Subcutaneous abdominal adipose tissue (tissue), 5 donors: ENCODE data around the gene ANTXR1.

Experiments
- H3K27ac ChIP-seq: one replicate; pipeline ENCODE4 v1.7.0; 2013; ENCODE audit warnings: low read depth, mild to moderate bottlenecking, inconsistent platforms, low read length, moderate library complexity
- H3K27me3 ChIP-seq, 5 donors: one replicate each; pipeline ENCODE4 v1.7.0; 2013; ENCODE audit warnings: low read length in 5 of 5, inconsistent platforms in 1 of 5; ENCODE audit not compliant: control insufficient read depth in 5 of 5, insufficient read depth in 4 of 5
- H3K36me3 ChIP-seq, 5 donors: one replicate each; pipeline ENCODE4 v1.7.0; 2013; ENCODE audit warnings: low read length in 5 of 5; ENCODE audit not compliant: control insufficient read depth in 5 of 5, insufficient read depth in 5 of 5
- H3K4me1 ChIP-seq, 5 donors: one replicate each; pipeline ENCODE4 v1.7.0; 2013; ENCODE audit warnings: low read length in 5 of 5, mild to moderate bottlenecking in 3 of 5, moderate library complexity in 1 of 5; ENCODE audit not compliant: control insufficient read depth in 5 of 5, insufficient read depth in 5 of 5
- H3K4me3 ChIP-seq, 5 donors: one replicate each; pipeline ENCODE4 v1.7.0; 2013; ENCODE audit warnings: low read length in 5 of 5, low read depth in 1 of 5
- H3K9ac ChIP-seq, 5 donors: one replicate each; pipeline ENCODE4 v1.7.0; 2013; ENCODE audit warnings: low read length in 5 of 5, mild to moderate bottlenecking in 4 of 5, moderate library complexity in 3 of 5
- H3K9me3 ChIP-seq, 5 donors: one replicate each; pipeline ENCODE4 v1.7.0; 2013; ENCODE audit warnings: low read length in 5 of 5; ENCODE audit not compliant: control insufficient read depth in 5 of 5
- donor health status: healthy.
- donor health status: healthy.
- donor health status: healthy.
- donor health status: healthy.
- donor health status: healthy.

Gene ANTXR1

GRCh38 chr2:69217333-69218080 is 204.5 kb downstream of the ANTXR1 start:
- Histone ChIP-seq H3K27me3 (no peaks in the 10 kb centered on the region), H3K9ac (no peak overlapping the region), H3K27ac (no peak overlapping the region), H3K36me3 (no peaks in the 10 kb centered on the region), H3K4me1 (peaks cover 0 to 21% (median 14%) of the 10 kb centered on the region in 5 donors), H3K4me3 (no peak overlapping the region), H3K9me3 (no peaks in the 10 kb centered on the region)

DNA sequence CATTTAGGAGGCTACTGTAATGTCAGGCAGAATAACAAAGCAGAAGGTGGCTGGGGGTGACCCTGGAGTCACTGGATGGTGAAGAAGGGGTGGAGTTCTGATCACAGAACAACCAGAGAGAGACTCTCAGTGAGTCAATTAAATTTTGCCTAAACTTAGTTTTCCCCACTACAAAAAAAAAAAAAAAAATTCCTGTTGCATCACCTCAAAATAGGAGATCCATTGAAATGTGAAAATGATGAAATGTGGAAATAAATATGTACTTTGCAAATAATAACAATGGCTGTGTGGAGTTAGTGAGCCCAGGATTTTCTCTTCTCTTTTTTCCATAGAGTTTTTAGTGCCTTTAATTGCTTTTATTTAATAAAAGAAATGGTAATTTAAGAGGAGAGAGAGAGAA is 208.5 kb downstream of the ANTXR1 start:
- no peak overlapping the region for H3K27ac ChIP-seq
- peaks cover 0 to 22% (median 7%) of the 10 kb centered on the region in 5 donors for H3K4me1 ChIP-seq
- no peak overlapping the region for H3K9ac ChIP-seq

DNA sequence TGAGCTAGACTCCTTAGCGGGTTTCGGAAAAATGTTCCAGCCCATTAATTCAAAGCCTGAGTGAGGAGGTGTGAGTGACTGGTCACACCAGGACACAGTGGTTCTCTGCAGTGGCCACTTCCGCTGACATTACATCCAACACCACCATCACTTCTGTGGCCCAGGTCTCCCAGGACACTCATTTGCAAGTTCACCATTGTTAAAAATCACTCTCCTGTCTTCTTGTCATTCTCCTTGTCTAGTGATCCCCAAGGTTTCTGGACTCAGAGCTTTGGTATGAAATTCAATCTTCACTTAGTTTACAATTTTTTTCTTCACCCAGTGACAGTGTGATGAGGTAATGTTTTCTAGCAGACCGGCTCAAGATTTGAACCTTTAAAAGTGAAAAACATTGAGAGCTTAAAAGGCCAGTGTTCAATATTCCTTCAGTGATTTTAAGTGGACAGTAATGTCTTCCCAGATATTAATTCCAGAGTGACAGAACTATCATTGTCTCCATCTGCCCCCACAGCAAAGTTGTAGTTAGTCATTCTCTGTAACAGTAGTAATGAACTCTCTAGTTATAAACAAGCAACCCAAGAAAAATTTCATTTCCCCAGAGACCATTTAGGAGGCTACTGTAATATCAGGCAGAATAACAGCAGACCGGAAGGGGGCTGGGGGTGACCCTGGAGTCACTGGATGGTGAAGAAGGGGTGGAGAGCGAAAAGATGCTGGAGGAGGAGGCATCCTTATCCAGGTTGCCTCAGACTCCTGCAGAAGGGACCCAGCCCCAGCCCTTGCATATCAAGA is 209.2 kb downstream of the ANTXR1 start:
- Histone ChIP-seq H3K27me3 (no peaks in the 10 kb centered on the region), H3K4me1 (peaks cover 0 to 22% (median 7%) of the 10 kb centered on the region in 5 donors), H3K36me3 (no peaks in the 10 kb centered on the region), H3K4me3 (no peak overlapping the region), H3K27ac (no peak overlapping the region), H3K9ac (no peak overlapping the region), H3K9me3 (no peaks in the 10 kb centered on the region)

More for the DNA sequence above, 208.5 kb downstream of the ANTXR1 start:
- Histone ChIP-seq H3K27me3 (no peaks in the 10 kb centered on the region), H3K4me3 (no peak overlapping the region), H3K9me3 (no peaks in the 10 kb centered on the region), H3K36me3 (no peaks in the 10 kb centered on the region)

- H3K27ac ChIP-seq, result no peak overlapping the region
- H3K4me3 ChIP-seq, result no peak overlapping the region
- no peaks in the 10 kb centered on the region for H3K36me3 ChIP-seq
- no peaks in the 10 kb centered on the region for H3K27me3 ChIP-seq
- H3K9ac ChIP-seq, result no peak overlapping the region
- H3K4me1 ChIP-seq, result peaks cover 0 to 22% (median 7%) of the 10 kb centered on the region in 5 donors
- H3K9me3 ChIP-seq, result no peaks in the 10 kb centered on the region
Observed at GRCh38 chr2:69222953-69223658, 210.1 kb downstream of the ANTXR1 start.

DNA sequence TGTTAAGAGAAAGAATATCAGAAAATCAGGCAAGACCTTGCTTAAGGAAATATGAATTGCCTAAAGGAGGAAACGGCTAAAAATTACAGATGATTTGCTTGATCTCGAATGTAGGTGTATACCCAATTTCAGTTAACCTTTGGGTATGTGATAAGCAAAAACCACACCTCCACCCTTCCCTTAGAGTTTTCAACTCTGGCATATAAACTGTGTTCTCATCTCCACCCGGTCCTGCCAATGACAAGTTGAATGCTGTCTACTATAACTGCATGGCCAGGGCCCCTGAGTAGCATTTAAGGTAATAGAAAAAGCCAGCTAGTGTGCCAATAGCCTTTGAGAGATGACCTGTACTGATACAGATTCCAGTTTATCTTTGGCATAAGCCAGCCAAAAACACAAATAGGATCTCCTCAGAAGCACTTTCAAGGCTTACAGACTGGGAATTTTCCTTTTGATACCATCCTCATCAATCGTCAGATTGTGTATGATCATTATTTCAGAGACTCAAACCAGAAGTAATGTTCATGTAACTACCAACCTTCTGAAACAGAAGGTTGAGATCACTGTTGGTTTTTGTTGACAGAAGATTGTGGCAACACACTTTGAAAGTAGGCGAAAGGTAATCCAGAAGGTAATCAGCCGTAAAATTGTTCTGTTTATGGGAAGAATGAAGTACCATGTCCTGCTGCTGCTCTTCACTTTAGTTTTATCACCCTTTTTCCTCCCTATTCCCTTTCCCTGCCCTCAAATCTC is 211.0 kb downstream of the ANTXR1 start:
- Histone ChIP-seq H3K27ac (no peak overlapping the region), H3K4me1 (peaks cover 0 to 22% (median 7%) of the 10 kb centered on the region in 5 donors), H3K27me3 (no peaks in the 10 kb centered on the region), H3K4me3 (no peak overlapping the region), H3K36me3 (no peaks in the 10 kb centered on the region), H3K9me3 (no peaks in the 10 kb centered on the region), H3K9ac (no peak overlapping the region)

- Histone ChIP-seq H3K27me3 (no peaks in the 10 kb centered on the region), H3K9me3 (no peaks in the 10 kb centered on the region), H3K4me3 (no peak overlapping the region), H3K4me1 (peaks cover 0 to 22% (median 7%) of the 10 kb centered on the region in 5 donors), H3K36me3 (no peaks in the 10 kb centered on the region), H3K9ac (no peak overlapping the region), H3K27ac (no peak overlapping the region)
Observed at GRCh38 chr2:69224512-69224837, 211.5 kb downstream of the ANTXR1 start.

- Histone ChIP-seq H3K36me3 (no peaks in the 10 kb centered on the region), H3K9ac (no peak overlapping the region), H3K4me1 (peaks cover 0 to 22% (median 7%) of the 10 kb centered on the region in 5 donors), H3K27me3 (no peaks in the 10 kb centered on the region), H3K4me3 (no peak overlapping the region), H3K9me3 (no peaks in the 10 kb centered on the region), H3K27ac (no peak overlapping the region)
Observed at GRCh38 chr2:69225933-69226332, 213.0 kb downstream of the ANTXR1 start.

GRCh38 chr2:69226903-69227302 is 213.9 kb downstream of the ANTXR1 start:
- H3K4me3 ChIP-seq, result no peak overlapping the region
- H3K27me3 ChIP-seq, result no peaks in the 10 kb centered on the region
- H3K4me1 ChIP-seq, result peaks cover 0 to 21% (median 7%) of the 10 kb centered on the region in 5 donors
- H3K36me3 ChIP-seq, result no peaks in the 10 kb centered on the region
- no peak overlapping the region for H3K27ac ChIP-seq
- H3K9ac ChIP-seq, result no peak overlapping the region
- H3K9me3 ChIP-seq, result no peaks in the 10 kb centered on the region

DNA sequence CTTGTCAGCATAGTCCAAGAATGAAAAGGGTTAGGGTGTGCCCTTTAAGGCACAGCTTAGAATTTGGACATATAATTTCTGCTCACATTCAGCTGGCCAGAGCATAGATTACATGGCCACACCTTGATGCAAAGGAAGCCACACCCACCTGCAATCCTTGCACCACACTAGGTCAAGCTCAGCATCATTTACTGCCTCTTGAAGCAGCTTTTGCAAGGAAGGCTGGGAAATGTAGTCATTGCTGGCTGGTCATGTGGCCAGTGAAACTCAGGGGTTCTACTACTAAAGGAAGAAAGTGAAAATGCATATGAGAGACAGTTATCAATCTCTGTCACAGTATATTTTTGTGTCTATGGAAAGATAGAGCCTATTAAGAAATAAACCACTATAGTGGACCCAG is 214.7 kb downstream of the ANTXR1 start:
- peaks cover 0 to 14% (median 7%) of the 10 kb centered on the region in 5 donors for H3K4me1 ChIP-seq
- H3K27ac ChIP-seq, result no peak overlapping the region
- no peaks in the 10 kb centered on the region for H3K9me3 ChIP-seq
- H3K36me3 ChIP-seq, result no peaks in the 10 kb centered on the region
- no peaks in the 10 kb centered on the region for H3K27me3 ChIP-seq
- no peak overlapping the region for H3K4me3 ChIP-seq
- no peak overlapping the region for H3K9ac ChIP-seq
